Embryonic facial prominence (tissue), 1 donor: ENCODE data around the gene ZBP1.

Source experiments
- DNase-seq: peaks from one replicate; pipeline ENCODE4 v3.0.0-alpha.2; 2016; ENCODE audit errors: extremely low spot score

The ZBP1 gene

GRCh38 chr20:57618091-57618763 is 2.0 kb downstream of the ZBP1 start:
- DNase-seq, result no peak

- DNase-seq, result no peak
These were observed 3.0 kb downstream of the ZBP1 start for GRCh38 chr20:57617079-57617795.

GRCh38 chr20:57616143-57616951 is 3.9 kb downstream of the ZBP1 start:
- DNase-seq, result no peak

- DNase-seq, result no peak
These were observed 4.8 kb downstream of the ZBP1 start for GRCh38 chr20:57615445-57615811.

GRCh38 chr20:57614490-57615444 is 5.5 kb downstream of the ZBP1 start:
- DNase-seq, result no peak

GRCh38 chr20:57613481-57613921 is 6.7 kb downstream of the ZBP1 start:
- no peak for DNase-seq

GRCh38 chr20:57612916-57613315 is 7.3 kb downstream of the ZBP1 start:
- no peak for DNase-seq

GRCh38 chr20:57612436-57612835 is 7.8 kb downstream of the ZBP1 start:
- no peak for DNase-seq

- DNase-seq, result no peak
These were observed 8.5 kb downstream of the ZBP1 start for GRCh38 chr20:57611586-57612311.

- no peak for DNase-seq
These were observed 9.8 kb downstream of the ZBP1 start for GRCh38 chr20:57610261-57610952.

GRCh38 chr20:57609842-57610167 is 10.4 kb downstream of the ZBP1 start:
- no peak for DNase-seq

GRCh38 chr20:57609086-57609841 is 11.0 kb downstream of the ZBP1 start:
- no peak for DNase-seq

GRCh38 chr20:57608516-57608915 is 11.7 kb downstream of the ZBP1 start:
- DNase-seq, result no peak

GRCh38 chr20:57605878-57606277 is 14.3 kb downstream of the ZBP1 start:
- DNase-seq, result no peak

- DNase-seq, result no peak
These were observed 15.2 kb downstream of the ZBP1 start for GRCh38 chr20:57605045-57605444.

- DNase-seq, result no peak
These were observed 17.1 kb downstream of the ZBP1 start for GRCh38 chr20:57603120-57603519.

- DNase-seq, result no peak
These were observed 18.5 kb downstream of the ZBP1 start for GRCh38 chr20:57601737-57602136.

- DNase-seq, result no peak
These were observed 19.0 kb downstream of the ZBP1 start for GRCh38 chr20:57601211-57601570.

- no peak for DNase-seq
These were observed 19.7 kb downstream of the ZBP1 start for GRCh38 chr20:57600320-57601210.
